LHCN-M2 (cell line): Measurements from ENCODE around the gene CASP2. TPM values are rescaled to one million over a fixed set of nuclear protein-coding genes. Genes with fewer than 3 reads are reported as not detected.
"Not testable (repeated sequence)": the region's sequence is repeated elsewhere in the genome, so short reads cannot be mapped to it uniquely, and the experiment has no call there.

Source experiments
- DNase-seq: peaks from one replicate; pipeline ENCODE4 v3.0.0-alpha.2; 2012; ENCODE audit warnings: low read depth
- total RNA-seq: library from RNA; depleted of rRNA; stranded (reverse); fragments of >200 nt; gene quantifications from 2 replicates; pipeline ENCODE4 v1.2.3, GENCODE V29; 2014

Gene CASP2
- total RNA-seq, 1 experiment from 2014 or later = 20.8 TPM

DNA sequence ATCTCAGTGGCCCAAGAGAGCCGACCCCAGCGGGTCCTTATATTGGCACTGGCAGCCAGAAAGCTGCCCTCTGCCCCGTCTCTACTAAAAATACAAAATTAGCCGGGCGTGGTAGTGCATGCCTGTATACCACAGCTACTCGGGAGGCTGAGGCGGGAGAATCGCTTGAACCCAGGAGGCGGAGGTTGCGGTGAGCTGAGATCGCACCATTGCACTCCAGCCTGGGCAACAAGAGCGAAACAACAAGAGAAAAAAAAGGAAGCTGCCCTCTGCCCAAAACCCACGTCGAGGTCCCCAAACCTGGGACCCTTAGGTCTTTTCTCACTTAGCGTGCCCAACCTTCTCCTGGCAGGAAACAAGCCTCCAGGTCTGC, 24.0 kb upstream of the CASP2 start:
- DNase-seq = not testable (repeated sequence)

DNA sequence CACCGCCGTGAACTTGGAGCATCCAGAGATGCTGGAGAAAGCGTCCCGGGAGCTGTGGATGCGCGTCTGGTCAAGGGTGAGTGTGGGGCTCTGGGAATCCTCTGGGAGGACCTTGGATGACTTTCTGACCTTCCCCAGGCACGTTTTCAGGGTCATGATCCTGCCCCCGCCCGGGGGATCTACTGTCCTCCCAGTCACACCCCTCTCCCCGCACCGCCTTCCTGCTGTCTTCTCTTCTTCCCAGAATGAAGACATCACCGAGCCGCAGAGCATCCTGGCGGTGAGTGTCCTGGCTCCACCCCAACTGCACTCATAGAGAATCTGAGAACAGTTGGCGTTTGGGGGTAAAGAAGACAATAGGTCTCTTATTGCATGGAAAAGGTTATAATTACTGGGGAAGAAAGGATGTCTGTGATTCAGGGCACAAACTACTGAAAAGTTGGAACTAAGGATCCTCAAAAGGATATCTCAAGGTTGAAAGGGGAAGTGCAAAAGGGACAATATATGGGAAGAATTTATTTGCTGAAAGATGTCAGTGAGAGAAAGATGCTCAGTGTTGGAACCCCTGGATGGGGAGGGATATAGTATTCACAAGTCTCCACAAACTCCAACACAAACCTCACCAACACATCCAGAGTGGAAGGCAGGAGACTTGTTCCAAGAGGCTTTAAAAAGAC, 23.0 kb upstream of the CASP2 start:
- DNase-seq = no peak

DNA sequence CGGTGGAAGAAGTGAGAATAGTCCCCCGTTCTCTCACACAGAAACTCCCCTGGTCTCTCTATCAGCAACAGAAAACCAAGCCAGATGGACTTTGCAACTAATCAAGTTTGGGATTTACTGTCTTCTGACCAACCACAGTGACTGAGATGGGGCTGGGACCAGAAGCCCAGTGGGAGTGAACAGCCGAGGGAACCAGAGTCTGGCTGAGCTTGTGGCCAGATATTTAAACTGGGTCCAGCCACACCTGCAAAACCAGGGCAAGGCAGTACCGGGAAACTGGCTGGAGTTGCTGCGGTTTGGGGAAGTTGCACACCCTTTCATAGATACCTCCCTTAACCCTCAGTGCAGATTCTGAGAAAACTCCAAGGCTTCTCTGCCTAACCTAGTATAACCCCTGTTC, 18.9 kb upstream of the CASP2 start:
- DNase-seq = no peak

DNA sequence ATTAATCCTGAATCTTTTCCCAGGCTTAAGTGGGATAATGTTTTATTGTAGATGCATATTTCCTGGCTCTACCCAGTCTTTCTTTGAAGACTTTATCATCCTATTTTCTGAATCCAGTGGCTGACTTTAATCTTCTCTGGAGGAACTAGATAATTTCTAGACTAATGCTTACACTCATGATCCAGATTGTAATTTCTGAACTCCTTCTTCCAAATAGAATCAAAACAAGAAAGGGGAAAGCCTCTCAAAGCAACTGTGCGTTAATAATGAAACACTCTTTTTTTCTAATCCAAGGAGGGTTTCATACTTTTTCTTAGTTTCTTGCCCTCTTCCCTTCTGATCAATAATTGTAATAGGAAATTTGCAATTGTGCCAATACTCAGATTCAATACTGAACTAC, 16.9 kb upstream of the CASP2 start:
- DNase-seq = no peak

DNA sequence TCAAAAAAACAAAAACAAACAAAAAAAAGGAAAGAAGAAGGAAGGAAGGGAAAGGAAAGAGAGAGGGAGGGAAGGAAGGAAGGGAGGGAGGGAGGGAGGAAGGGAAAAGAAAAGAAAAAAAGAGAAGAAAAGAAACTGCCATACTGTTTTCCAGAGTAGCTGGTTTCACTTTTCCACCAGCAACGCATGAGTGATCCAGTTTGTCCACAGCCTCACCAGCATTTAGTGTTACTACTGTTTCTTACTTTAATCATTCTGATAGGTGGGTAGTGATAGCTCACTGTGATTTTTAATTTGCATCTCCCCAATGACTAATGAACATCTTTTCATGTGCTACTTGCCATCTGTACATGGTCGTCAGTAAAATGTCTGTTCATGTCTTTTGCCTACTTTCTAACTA, 15.3 kb upstream of the CASP2 start:
- no peak for DNase-seq

DNA sequence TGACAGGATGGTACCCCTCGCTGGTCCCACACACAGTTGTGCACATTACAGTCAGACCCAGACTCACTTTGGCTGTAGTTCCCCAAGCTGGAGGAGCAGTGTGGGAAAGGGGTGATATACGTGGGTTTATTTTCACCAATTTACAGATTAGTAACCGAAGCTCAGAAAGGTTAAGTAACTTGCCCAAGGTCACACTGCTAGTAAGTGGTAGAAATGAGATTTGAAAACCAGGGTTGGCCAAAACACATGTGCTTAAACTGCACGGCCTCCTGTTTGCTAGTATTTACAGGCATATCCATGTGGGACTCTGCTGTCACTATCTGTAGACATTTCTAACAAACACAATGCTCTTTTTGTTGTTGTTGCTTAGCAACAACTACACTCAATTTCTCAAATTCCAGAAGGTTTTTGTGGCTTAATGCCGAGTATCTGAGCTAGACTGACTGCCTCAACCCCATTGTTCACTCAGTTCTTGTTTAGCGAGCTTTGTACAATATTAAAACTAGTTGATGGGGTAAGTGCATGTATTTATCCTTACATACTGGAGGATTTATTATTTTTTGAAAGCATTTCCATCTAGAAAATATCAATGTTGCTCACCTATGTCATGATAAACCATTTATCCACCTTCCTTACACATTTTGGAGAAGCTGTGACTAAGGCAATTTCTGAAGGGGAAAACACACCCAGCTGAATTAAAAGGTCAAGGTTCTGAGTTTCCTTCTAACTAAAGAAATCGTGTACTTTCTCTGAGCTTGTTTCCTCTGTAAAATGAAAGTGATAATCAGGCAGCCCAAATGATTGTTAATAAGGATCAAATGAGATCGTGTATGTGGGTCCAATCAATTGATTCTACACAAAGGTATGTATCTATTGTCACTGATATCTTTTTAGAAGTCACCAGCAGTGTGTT, 8.7 kb upstream of the CASP2 start:
- peak; percentile 82 for DNase-seq

DNA sequence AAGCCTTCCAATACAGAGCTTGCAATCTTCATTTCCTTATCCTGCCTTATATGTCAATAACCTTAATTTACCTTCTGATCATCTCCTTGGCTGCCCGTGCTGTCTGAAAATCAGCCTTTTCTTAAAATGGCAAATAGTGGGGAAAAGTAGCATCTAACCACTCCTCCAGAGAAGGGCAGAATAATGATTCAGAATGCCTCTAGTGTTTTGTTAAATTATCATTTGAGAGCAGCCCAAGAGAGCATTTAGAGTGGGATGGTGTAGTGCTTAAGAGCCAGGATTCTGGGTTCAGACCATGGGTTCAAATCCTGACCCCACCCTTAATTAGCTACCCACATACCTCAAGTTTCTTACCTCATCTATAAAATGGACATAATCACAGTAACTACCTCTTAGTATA, 8.0 kb upstream of the CASP2 start:
- DNase-seq = no peak

DNA sequence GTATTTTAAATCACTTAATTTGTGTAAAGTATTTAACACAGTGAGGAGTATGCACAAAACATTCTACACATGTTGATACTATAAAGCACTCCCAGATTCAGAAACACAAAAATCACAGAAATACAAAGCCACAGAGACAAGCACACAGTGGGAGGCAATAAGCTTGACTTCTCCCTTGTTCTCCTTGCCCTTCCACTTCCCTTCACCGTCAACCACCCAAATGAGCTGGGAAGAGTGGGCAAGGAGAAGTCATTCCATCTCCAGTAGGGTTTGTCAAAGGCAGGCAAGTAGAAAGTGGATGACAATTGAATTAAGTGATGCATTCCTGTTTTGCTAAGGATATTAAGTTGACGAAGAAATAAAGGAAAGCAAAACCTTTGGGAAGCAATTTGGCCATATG, 7.6 kb upstream of the CASP2 start:
- DNase-seq = no peak

DNA sequence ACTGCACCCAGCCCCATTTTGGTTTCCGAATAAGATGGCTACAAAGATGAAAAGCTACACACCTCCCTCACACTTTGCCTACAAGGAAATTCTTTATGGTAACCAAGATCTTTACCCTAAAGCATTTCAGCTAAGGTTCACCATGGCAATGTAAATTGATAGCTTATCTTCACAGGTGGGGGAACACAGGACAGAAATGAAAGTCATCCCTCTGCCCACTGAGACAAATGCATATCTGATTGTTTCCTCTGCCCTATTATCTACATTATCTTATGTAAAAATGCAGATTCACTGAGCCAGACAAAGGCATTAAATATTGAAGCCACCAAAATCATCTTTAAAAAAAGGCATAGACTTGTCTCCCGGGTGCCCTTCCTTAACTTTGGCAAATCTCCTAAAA, 6.6 kb upstream of the CASP2 start:
- DNase-seq = no peak

DNA sequence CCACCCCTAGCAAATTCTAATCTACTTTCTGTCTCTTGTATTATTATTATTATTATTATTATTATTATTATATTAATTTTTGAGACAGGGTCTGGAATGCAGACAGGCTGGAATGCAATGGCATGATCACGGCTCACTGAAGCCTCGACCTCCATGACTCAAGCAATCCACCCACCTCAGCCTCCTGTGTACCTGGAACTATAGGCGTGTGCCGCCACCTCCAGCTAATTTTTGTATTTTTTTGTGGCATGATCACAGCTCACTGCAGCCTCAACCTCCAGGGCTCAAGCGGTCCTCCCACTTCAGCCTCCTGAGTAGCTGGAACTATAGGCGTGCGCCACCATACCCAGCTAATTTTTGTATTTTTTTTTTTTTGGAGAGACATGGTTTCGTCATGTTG, 6.0 kb upstream of the CASP2 start:
- no peak for DNase-seq

DNA sequence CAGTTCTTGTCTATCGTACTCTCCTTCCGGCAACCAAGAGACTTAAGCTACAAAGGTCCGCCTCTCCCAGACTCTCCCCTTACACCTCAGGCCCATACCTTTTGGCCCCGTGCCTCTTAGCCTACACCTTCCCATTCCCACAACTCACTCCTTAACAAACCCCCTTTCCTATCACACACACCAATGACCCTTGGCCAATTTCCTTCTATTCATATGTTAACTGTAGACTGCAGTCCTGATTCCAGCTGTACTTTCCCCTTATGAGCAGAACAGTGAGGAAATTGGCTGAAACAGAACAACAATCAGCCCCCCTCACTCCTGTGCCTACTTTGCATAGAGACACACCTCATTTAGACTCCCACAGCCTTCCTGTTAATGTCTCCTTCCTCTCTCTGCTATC, 4.8 kb upstream of the CASP2 start:
- DNase-seq = no peak

DNA sequence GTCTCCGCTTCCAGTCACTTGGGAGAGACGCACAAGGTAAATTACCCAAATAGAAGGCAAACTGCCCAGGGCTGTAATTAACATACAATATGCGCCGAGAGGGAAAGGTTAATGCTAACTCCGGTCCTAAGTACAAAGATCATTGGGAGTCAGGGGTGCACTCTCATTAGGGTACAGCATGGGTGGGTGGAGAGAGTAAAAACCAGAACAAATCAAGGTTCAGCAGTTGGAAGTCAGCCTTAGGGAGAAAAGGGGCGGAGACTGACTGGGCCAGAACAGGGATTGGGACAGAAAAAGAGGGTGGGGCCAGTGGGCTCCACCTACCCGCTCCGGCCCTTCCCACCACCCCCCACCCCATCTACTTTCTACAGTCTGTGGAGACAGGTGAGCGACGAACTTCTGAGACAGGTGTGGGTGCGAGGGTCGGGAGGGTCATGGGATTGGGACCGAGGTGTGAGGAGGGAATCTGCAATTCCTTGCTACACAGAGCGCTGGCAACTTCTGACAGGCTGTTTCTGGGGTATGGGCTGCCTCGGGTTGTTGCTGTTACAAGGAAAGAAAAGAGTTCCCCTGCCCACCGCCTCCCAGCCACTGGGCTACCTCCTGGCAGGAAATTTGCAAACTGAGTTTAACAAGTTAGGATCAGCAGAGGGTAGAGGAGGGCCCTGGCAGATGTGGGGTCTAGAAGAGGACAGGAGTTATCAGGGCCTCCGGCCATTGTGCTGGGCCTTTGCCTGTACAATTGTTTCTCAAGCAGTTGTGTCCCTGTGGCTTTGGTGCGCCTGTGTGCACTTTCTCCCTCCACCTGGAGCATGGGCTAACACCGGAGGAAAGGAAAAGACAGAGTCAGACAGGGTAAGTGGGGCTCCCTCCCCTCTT, 3.3 kb upstream of the CASP2 start, which contains the start of gene TMEM139:
TSS of gene TMEM139 (plus strand) at position 368 of the 879 bp plus-strand sequence. CDS start 1,000 bp downstream, outside the sequence.
- DNase-seq = no peak

DNA sequence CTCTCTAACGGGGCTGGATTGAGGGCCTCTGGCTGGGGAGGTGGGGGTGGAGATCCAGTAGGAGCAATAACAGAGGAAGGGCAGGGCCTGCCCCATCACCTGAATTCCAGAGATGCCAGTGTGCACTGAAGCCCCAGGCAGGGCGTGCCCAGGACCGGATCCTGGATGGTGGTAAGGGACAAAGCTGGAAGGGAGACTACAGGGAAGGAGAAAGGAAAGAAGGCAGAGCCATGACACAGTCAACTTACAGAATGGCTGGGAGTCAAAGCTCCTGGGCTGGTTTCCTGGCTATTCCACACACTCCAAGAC, 2.7 kb upstream of the CASP2 start:
- no peak for DNase-seq

DNA sequence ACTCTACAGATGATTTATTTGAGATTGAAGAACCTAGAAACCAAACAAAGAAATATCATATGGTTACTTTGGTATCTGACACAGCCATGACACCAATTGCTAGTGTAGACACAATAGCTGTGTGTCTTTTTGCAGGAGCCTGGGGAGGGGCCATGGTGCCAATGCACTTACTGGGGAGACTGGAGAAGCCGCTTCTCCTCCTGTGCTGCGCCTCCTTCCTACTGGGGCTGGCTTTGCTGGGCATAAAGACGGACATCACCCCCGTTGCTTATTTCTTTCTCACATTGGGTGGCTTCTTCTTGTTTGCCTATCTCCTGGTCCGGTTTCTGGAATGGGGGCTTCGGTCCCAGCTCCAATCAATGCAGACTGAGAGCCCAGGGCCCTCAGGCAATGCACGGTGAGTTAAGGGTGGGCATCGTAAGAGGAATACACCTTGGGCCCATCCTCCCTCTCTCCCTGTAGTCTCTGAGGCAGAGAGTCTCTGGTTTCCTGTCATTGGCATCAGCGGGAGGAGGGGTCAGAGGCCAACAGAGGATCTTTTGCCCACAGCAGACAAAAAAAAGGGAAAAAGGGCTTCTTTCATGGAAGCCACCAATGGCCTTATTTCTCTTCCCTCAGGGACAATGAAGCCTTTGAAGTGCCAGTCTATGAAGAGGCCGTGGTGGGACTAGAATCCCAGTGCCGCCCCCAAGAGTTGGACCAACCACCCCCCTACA, 2.2 kb upstream of the CASP2 start:
- no peak for DNase-seq

DNA sequence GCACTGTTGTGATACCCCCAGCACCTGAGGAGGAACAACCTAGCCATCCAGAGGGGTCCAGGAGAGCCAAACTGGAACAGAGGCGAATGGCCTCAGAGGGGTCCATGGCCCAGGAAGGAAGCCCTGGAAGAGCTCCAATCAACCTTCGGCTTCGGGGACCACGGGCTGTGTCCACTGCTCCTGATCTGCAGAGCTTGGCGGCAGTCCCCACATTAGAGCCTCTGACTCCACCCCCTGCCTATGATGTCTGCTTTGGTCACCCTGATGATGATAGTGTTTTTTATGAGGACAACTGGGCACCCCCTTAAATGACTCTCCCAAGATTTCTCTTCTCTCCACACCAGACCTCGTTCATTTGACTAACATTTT, 1.6 kb upstream of the CASP2 start:
- no peak for DNase-seq

DNA sequence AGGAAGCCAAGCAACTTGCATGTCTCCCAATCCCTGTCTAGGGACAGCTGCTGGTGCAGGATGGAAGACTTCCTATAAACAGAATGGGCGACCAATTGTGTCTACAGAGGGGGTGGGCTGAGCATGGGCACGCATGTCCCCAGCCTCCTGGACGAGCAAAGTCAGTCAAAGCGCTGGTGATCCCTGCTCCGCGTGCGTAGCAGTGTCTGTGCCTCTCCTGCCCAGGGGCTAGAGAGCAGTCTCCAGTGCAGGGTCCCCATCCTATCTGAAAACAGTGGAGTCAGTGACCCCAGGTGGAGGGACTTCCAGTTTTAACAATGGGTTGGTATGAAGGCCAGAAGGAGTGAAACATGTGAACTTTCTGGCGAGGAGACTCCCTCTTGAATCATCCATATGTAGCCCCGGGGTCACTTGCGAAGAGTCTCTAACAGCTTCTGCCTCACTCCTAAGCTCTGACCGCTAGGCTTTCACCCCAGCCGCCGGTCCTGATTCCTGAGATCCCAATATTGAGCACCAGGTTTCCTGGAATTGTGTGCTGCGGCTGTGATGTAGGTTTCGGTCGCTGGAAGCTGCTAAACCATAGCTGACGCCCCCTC, 714 bp upstream of the CASP2 start:
- no peak for DNase-seq

DNA sequence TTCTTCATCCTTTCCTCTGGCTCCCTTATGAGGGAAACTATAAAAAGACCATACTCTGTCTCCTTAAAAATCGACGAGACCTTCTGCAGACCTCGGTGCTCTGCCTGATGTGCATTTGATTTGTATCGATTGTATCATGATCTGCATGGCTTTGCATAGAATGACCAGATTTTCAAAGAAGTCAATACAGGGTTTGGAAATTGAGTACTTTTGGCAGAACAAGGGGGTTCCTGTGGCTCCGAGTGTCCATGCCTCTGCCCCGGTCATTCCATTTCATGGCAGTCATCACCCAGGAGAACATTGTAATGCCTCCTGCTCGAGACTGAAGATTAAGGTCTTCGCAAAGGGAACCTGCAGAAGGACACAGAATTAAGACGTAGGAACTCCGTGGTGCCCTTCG, 685 bp downstream of the CASP2 start:
- DNase-seq = peak; percentile 37

DNA sequence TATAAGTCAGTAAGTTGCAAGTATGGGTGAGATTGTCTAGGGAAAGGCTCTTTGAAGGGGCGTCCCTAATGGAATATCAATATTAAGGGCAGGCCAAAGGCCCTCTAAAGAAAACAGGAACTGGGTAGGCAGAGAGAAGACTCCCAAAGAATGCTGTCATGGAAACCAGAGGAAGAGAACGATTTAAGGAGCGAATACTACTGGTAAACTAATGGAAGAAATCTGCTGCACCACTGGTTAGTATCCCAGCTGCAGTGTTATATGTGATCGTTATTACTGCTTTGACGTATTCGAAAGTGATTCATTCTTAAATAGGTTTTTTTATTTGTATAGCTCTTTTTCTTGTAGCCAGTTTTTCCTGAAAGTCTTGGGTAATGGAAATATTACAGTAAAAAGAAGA, 1.3 kb downstream of the CASP2 start:
- peak; percentile 26 for DNase-seq

DNA sequence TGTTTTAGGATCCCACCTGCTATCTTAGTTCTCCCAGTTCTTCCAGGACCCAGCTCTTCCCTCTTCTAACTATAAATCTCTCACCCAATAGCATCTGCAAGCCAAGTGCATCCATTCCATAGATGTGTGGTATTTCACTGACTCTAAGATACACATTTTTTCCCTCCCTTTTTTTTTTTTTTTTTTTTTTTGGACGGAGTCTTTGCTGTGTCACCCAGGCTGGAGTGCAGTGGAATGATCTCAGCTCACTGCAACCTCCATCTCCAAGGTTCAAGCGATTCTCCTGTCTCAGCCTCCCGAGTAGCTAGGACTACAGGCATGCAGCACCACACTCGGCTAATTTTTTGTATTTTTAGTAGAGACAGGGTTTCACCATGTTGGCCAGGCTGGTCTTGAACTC, 1.7 kb downstream of the CASP2 start:
- DNase-seq = not testable (repeated sequence)

DNA sequence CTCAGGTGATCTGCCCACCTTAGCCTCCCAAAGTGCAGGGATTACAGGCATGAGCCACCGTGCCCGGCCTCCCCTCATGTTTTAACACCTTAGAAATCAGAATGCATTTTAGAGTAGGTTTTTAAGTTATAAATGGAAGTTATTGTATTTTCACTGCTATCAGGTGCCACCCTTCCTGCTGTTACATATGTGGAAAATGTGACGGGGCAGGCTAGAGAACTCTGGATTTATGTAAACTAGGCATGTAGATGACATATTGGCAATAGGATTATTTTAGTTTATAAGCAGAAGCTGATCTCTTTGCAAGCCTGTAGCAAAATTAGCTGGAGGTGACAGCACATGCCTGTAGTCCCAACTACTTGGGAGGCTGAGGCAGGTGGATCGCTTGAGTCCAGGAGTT, 2.1 kb downstream of the CASP2 start:
- no peak for DNase-seq

DNA sequence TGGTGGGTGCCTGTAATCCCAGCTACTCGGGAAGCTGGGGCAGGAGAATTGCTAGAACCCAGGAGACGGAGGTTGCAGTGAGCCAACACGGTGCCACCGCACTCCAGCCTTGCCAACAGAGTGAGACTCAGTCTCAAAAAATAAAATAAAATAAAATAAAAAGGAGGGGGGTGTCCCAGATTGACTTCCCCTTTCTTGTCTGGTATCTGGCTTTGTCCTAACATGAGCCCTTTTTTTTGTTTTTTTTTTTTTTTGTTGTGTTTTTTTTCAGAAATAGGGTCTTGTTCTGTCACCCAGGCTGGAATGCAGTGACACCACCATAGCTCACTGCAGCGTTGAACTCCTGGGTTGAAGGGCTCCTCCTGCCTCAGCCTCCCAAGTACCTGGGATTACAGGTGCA, 4.7 kb downstream of the CASP2 start:
- no peak for DNase-seq
